HepG2 (cell line): ENCODE data around the gene PDGFB. TPM values are rescaled to one million over a fixed set of nuclear protein-coding genes. Genes with fewer than 3 reads are reported as not detected.

Experiments
- ATAC-seq: fragments of 200-7000 bp; cut with Tn5 transposase; 3 replicates; pipeline ENCODE4 v1.9.1; 2020; ENCODE audit warnings: mild to moderate bottlenecking, moderate library complexity
- BruUV-seq: library from RNA; stranded (reverse); fragments of 400-500 nt; replicated peaks from 2 replicates; lab custom pipeline; 2021; lab: Mats Ljungman, UMichigan
- CTCF ChIA-PET: fragments of 300-600 bp; formaldehyde crosslinking; extraction: SDS; loops from one replicate; lab custom pipeline; 2021; ENCODE audit warnings: low total read pairs, inconsistent platforms, low intra/inter-chr PET ratio; lab: Yijun Ruan, JAX
- POLR2A ChIA-PET: fragments of 350-600 bp; sonication (Branson Sonifier 250); formaldehyde crosslinking; loops from one replicate; lab custom pipeline; 2020; ENCODE audit warnings: antibody characterized with exemption, inconsistent platforms; lab: Yijun Ruan, JAX
- DNase-seq: peaks from one replicate; pipeline ENCODE4 v3.0.0-alpha.2; 2015; ENCODE audit warnings: low spot score
- FAIRE-seq: peaks from 3 replicates; lab custom pipeline; 2011; peaks lifted over from hg19 to GRCh38; lab: Jason Lieb, UNC
- H2AFZ ChIP-seq: one replicate; pipeline ENCODE4 v1.6.1; 2011; ENCODE audit warnings: low read length, inconsistent platforms
- H3K27ac ChIP-seq: fragments of 300-600 bp; 3 replicates; pipeline ENCODE4 v1.8.0; 2011; ENCODE audit warnings: mixed run types, mild to moderate bottlenecking, mixed read lengths, low read length, inconsistent platforms; ENCODE audit not compliant: insufficient read depth; ENCODE audit errors: extremely low read length
- H3K27me3 ChIP-seq, 2 experiments: fragments of 200-600 bp in 1 of 2; 2 replicates in 1 of 2; 3 replicates in 1 of 2; pipeline versions ENCODE4 v1.6.0 to v1.8.0; 2011; ENCODE audit warnings: low read length in 2 of 2, mild to moderate bottlenecking in 2 of 2, moderate library complexity in 2 of 2, inconsistent platforms in 1 of 2; ENCODE audit not compliant: insufficient read depth in 2 of 2, control insufficient read depth in 1 of 2
- H3K36me3 ChIP-seq, 2 experiments: fragments of 200-600 bp in 1 of 2; replicated peaks in 1 of 2; 2 replicates in 1 of 2; 3 replicates in 1 of 2; pipeline versions ENCODE4 v1.5.1 to v1.8.0; 2011; ENCODE audit warnings: low read length in 2 of 2, inconsistent platforms in 1 of 2; ENCODE audit not compliant: insufficient read depth in 2 of 2, control insufficient read depth in 1 of 2
- H3K4me1 ChIP-seq: 2 replicates; pipeline ENCODE4 v1.5.1; 2012; ENCODE audit warnings: low read length, inconsistent platforms; ENCODE audit not compliant: insufficient read depth
- H3K4me2 ChIP-seq: 2 replicates; pipeline ENCODE4 v1.6.0; 2011; ENCODE audit warnings: low read depth, low read length, inconsistent platforms
- H3K4me3 ChIP-seq, 3 experiments: fragments of 200-600 bp in 1 of 3; sonication (generic), shearing (Covaris generic) in 1 of 3; replicated peaks in 1 of 3; 2 replicates each; pipeline ENCODE4 v1.5.1; 2011 to 2016; ENCODE audit warnings: low read length in 3 of 3, inconsistent platforms in 2 of 3, low read depth in 2 of 3, mild to moderate bottlenecking in 2 of 3, control low read depth in 1 of 3, mixed read lengths in 1 of 3; ENCODE audit not compliant: insufficient read depth in 1 of 3
- H3K79me2 ChIP-seq: one replicate; pipeline ENCODE4 v1.6.1; 2011; ENCODE audit warnings: low read length, inconsistent platforms; ENCODE audit not compliant: insufficient read depth
- H3K9ac ChIP-seq: 2 replicates; pipeline ENCODE4 v1.6.0; 2011; ENCODE audit warnings: mild to moderate bottlenecking, low read depth, low read length, inconsistent platforms; ENCODE audit not compliant: insufficient read depth
- H3K9me3 ChIP-seq: 2 replicates; pipeline ENCODE4 v1.5.1; 2012; ENCODE audit warnings: mild to moderate bottlenecking, low read length
- H4K20me1 ChIP-seq: 2 replicates; pipeline ENCODE4 v1.6.0; 2011; ENCODE audit warnings: inconsistent platforms, mild to moderate bottlenecking, low read length, moderate library complexity; ENCODE audit not compliant: insufficient read depth
- FOXA3 ChIP-seq: IDR thresholded peaks from 2 replicates; pipeline ENCODE4 v1.6.1; 2016; ENCODE audit warnings: missing genetic modification reagents, missing compliant biosample characterization
- MXI1 ChIP-seq: IDR thresholded peaks from 3 replicates; pipeline ENCODE4 v1.6.1; 2012; ENCODE audit warnings: low read depth, low read length, inconsistent platforms, borderline replicate concordance
- MYC ChIP-seq: sonication (generic); formaldehyde crosslinking; IDR thresholded peaks from 2 replicates; pipeline ENCODE4 v1.9.0; 2021; ENCODE audit warnings: missing genetic modification reagents, borderline replicate concordance
- NFYB ChIP-seq: sonication (generic); formaldehyde crosslinking; IDR thresholded peaks from 2 replicates; pipeline ENCODE4 v1.4.0; 2020; ENCODE audit warnings: missing genetic modification reagents
- NR2F1 ChIP-seq, 2 experiments: fragments of 450-650 bp in 1 of 2; formaldehyde crosslinking in 1 of 2; IDR thresholded peaks; 2 replicates each; pipeline versions ENCODE4 v1.5.0 to v1.6.1; 2016 to 2020; ENCODE audit warnings: mild to moderate bottlenecking in 1 of 2, missing compliant biosample characterization in 1 of 2, missing genetic modification reagents in 1 of 2, moderate library complexity in 1 of 2
- NR2F6 ChIP-seq, 2 experiments: IDR thresholded peaks; 2 replicates each; pipeline ENCODE4 v1.6.1; 2016; ENCODE audit warnings: antibody characterized with exemption in 1 of 2, mild to moderate bottlenecking in 1 of 2
- PCBP1 ChIP-seq: fragments of 200-400 bp; formaldehyde crosslinking; IDR thresholded peaks from 2 replicates; pipeline ENCODE4 v1.6.1; 2017; ENCODE audit warnings: mild to moderate bottlenecking, low read depth, low read length, borderline replicate concordance
- RAD21 ChIP-seq: fragments of 450-650 bp; formaldehyde crosslinking; IDR thresholded peaks from 2 replicates; pipeline ENCODE4 v1.5.0; 2020; ENCODE audit warnings: mild to moderate bottlenecking
- RNF2 ChIP-seq: fragments of 450-650 bp; conservative IDR thresholded peaks from 2 replicates; pipeline ENCODE4 v1.6.1; 2016; ENCODE audit warnings: low read depth
- ZEB1 ChIP-seq: IDR thresholded peaks from 2 replicates; pipeline ENCODE4 v1.6.1; 2012; ENCODE audit warnings: mild to moderate bottlenecking, low read depth, inconsistent platforms; ENCODE audit not compliant: insufficient replicate concordance
- ZNF652 ChIP-seq: IDR thresholded peaks from 2 replicates; pipeline ENCODE4 v1.6.1; 2016; ENCODE audit warnings: low read depth, borderline replicate concordance
- WGBS: methylation state at CpG from one replicate; pipeline ENCODE4 v1.1.6; 2017; ENCODE audit warnings: low lambda C conversion rate; 5-methylcytosine and 5-hydroxymethylcytosine counted together
- in situ Hi-C: cut with HindIII; loops from 2 replicates; pipeline ENCODE4 v1.10.0; 2017; ENCODE audit warnings: low pct_unique_long_range_greater_than_20kb; ENCODE audit not compliant: extremely low pct_ligation_motif_present
- intact Hi-C: fragments of 100-400 bp; cut with micrococcal nuclease; formaldehyde crosslinking; loops from one replicate; pipeline ENCODE4 v1.10.0; 2022; ENCODE audit not compliant: unreplicated experiment
- polyA plus RNA-seq, 8 experiments: library from polyadenylated mRNA; depleted of rRNA in 3 of 8; stranded (reverse) in 7 of 8; unstranded in 1 of 8; fragments of >200 nt; fragmentation: Illumina TruSeq in 4 of 8; extraction: Trizol in 4 of 8; gene quantifications; 2 replicates each; pipeline versions ENCODE4 v1.2.1 to v1.2.3, GENCODE V29; 2011 to 2016; ENCODE audit warnings: low read depth in 4 of 8, missing spikeins in 1 of 8, mixed read lengths in 1 of 8; ENCODE audit not compliant: insufficient read depth in 1 of 8
- total RNA-seq, 5 experiments: library from RNA; depleted of rRNA; stranded (reverse); fragments of >200 nt; fragmentation: Illumina TruSeq; extraction: Trizol; gene quantifications; 2 replicates each; pipeline ENCODE4 v1.2.3, GENCODE V29; 2016; ENCODE audit warnings: low read depth in 1 of 5
- TF ChIP-seq, protein P1 (sequence below): sonication (generic); formaldehyde crosslinking; IDR thresholded peaks from 2 replicates; pipeline ENCODE4 v1.4.0; 2020; ENCODE audit warnings: missing genetic modification reagents
- TF ChIP-seq, protein P2 (sequence below): sonication (generic); formaldehyde crosslinking; IDR thresholded peaks from 2 replicates; pipeline ENCODE4 v1.4.0; 2020; ENCODE audit warnings: missing genetic modification reagents
- TF ChIP-seq, protein P3 (sequence below): sonication (generic); formaldehyde crosslinking; IDR thresholded peaks from 2 replicates; pipeline ENCODE4 v1.8.0; 2022; ENCODE audit warnings: mild to moderate bottlenecking, missing genetic modification reagents; ENCODE audit not compliant: insufficient replicate concordance
- TF ChIP-seq, protein P4 (sequence below): sonication (generic); formaldehyde crosslinking; IDR thresholded peaks from 2 replicates; pipeline ENCODE4 v1.4.0; 2020; ENCODE audit warnings: mild to moderate bottlenecking, missing genetic modification reagents

PDGFB gene
- total and polyA plus RNA-seq, 2 of the 13 experiments (the other 11 are each of a cell fraction or from before 2014, with no cell fraction given), result 1.4 to 10.1 TPM

DNA sequence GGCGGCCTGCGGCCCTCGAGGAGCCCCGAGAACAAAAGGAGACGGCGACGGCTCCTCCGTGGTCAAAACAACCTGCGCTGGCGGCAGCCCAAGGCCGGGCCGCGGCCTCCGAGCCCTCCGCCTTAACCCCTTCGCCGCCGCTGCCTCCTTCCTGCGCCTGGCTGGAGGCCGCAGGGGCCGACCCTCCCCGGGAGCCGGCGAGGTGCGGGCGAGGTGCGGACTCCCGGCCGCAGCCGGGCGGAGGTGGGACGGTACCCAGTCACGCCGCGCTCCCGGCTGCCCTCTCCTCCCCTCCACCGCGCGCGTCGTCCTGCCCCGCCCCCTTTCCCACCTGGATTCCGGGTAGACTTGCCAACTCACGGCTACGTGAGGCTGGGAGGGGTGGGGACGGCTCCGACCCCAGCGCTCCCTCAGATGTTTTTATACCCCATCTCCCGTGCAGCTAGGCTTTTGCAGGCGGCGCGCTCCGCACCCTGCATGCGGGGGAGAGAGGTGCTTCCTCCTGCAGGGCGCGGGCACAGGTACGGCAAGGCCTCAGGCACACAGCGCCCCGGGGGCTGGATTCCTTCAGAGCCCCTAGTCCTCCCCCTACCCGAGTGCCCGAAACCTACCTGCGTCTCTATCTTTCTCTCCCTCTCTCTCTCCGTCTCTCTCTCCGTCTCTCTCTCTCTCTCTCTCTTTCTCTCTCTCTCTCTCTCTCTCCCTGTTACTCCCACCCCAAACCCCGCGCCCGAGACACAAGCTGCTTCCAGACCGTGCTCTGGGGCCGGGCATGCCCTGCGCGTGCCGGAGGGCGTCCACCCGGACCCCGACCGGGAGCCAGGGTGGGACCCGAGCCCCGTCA, 2.0 kb downstream of the PDGFB start:
- no peaks in the 10 kb centered on the region for H3K9me3 ChIP-seq
- peaks cover 45% of the 10 kb centered on the region for H3K4me1 ChIP-seq
- in situ Hi-C loops, result loop anchor here (5.0 kb wide), 1 partner anchor 66 kb away; no protein-coding TSS in a partner anchor
- peak overlapping the region; percentile 93 for H3K27ac ChIP-seq
- CTCF ChIA-PET, result no interaction called here
- TSS peak; percentile 79 for BruUV-seq
- DNase-seq, result peak; percentile 60
- peaks cover 12% of the 10 kb centered on the region for H3K79me2 ChIP-seq
- no peaks in the 10 kb centered on the region for H3K36me3 ChIP-seq
- 1% methylated on average over 20 of the region's 78 CpGs for WGBS
- peak overlapping the region; percentile 74 for H3K4me2 ChIP-seq
- intact Hi-C loops, result loop anchor here (5.0 to 10.0 kb wide), 3 partner anchors 54 to 74 kb away; partner anchors contain the start of gene RPL3
- peaks cover 4% of the 10 kb centered on the region; the same call in 1 of the 2 replicates for H4K20me1 ChIP-seq
- peak overlapping the region; percentile 89 for H3K9ac ChIP-seq
- peak; percentile 31 for ATAC-seq
- FAIRE-seq, result no peak
- H3K27me3 ChIP-seq, result no peaks in the 10 kb centered on the region; a peak in 1 of 5 replicates
- peak overlapping the region; percentile 67 to 88 (median 75) for H3K4me3 ChIP-seq
- H2AFZ ChIP-seq, result no peak overlapping the region
- POLR2A ChIA-PET, result interaction anchor here (0.5 to 5.2 kb wide), 5 partner anchors 13 to 97 kb away, joined by 3 to 93 read pairs (median 5); partner anchors contain the start of gene RPL3
- TF ChIP-seq, protein P1, sequence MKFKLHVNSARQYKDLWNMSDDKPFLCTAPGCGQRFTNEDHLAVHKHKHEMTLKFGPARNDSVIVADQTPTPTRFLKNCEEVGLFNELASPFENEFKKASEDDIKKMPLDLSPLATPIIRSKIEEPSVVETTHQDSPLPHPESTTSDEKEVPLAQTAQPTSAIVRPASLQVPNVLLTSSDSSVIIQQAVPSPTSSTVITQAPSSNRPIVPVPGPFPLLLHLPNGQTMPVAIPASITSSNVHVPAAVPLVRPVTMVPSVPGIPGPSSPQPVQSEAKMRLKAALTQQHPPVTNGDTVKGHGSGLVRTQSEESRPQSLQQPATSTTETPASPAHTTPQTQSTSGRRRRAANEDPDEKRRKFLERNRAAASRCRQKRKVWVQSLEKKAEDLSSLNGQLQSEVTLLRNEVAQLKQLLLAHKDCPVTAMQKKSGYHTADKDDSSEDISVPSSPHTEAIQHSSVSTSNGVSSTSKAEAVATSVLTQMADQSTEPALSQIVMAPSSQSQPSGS, result 0 out of 2 replicates have a peak, but pooled peaks have one; percentile 24
- TF ChIP-seq, protein P2, sequence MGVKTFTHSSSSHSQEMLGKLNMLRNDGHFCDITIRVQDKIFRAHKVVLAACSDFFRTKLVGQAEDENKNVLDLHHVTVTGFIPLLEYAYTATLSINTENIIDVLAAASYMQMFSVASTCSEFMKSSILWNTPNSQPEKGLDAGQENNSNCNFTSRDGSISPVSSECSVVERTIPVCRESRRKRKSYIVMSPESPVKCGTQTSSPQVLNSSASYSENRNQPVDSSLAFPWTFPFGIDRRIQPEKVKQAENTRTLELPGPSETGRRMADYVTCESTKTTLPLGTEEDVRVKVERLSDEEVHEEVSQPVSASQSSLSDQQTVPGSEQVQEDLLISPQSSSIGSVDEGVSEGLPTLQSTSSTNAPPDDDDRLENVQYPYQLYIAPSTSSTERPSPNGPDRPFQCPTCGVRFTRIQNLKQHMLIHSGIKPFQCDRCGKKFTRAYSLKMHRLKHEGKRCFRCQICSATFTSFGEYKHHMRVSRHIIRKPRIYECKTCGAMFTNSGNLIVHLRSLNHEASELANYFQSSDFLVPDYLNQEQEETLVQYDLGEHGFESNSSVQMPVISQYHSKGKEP (CRISPR knock-in tag), result peak; percentile 21; the same call in 1 of the 2 replicates
- TF ChIP-seq ZNF652 (CRISPR knock-in tag), result peak; percentile 90
- TF ChIP-seq FOXA3 (CRISPR knock-in tag), result peak; percentile 34; the same call in 1 of the 2 replicates
- TF ChIP-seq, protein P3, sequence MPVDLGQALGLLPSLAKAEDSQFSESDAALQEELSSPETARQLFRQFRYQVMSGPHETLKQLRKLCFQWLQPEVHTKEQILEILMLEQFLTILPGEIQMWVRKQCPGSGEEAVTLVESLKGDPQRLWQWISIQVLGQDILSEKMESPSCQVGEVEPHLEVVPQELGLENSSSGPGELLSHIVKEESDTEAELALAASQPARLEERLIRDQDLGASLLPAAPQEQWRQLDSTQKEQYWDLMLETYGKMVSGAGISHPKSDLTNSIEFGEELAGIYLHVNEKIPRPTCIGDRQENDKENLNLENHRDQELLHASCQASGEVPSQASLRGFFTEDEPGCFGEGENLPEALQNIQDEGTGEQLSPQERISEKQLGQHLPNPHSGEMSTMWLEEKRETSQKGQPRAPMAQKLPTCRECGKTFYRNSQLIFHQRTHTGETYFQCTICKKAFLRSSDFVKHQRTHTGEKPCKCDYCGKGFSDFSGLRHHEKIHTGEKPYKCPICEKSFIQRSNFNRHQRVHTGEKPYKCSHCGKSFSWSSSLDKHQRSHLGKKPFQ (CRISPR knock-in tag), result peak; percentile 79
- TF ChIP-seq MXI1, result peak; percentile 39; the same call in 1 of the 3 replicates
- peak; percentile 42; the same call in 1 of the 2 replicates for TF ChIP-seq RAD21
- TF ChIP-seq RNF2, result no peak
- TF ChIP-seq NR2F1 (CRISPR knock-in tag; IDR thresholded peaks at IDR 0.05), result no peak
- TF ChIP-seq MYC (CRISPR knock-in tag), result peak; percentile 56; the same call in 1 of the 2 replicates
- TF ChIP-seq, protein P4, sequence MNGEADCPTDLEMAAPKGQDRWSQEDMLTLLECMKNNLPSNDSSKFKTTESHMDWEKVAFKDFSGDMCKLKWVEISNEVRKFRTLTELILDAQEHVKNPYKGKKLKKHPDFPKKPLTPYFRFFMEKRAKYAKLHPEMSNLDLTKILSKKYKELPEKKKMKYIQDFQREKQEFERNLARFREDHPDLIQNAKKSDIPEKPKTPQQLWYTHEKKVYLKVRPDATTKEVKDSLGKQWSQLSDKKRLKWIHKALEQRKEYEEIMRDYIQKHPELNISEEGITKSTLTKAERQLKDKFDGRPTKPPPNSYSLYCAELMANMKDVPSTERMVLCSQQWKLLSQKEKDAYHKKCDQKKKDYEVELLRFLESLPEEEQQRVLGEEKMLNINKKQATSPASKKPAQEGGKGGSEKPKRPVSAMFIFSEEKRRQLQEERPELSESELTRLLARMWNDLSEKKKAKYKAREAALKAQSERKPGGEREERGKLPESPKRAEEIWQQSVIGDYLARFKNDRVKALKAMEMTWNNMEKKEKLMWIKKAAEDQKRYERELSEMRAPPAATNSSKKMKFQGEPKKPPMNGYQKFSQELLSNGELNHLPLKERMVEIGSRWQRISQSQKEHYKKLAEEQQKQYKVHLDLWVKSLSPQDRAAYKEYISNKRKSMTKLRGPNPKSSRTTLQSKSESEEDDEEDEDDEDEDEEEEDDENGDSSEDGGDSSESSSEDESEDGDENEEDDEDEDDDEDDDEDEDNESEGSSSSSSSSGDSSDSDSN (CRISPR knock-in tag), result peak; percentile 26; the same call in 1 of the 2 replicates
- TF ChIP-seq NR2F6 (IDR thresholded peaks at IDR 0.05), result no peak
- peak; percentile 61 for TF ChIP-seq NR2F6 (CRISPR knock-in tag; IDR thresholded peaks at IDR 0.05)
- peak; percentile 82 for TF ChIP-seq ZEB1
- TF ChIP-seq NFYB (CRISPR knock-in tag), result no peak
- 0 out of 2 replicates have a peak, but pooled peaks have one; percentile 27 for TF ChIP-seq PCBP1
